ENCODE data around the gene WNT3.
A peak's percentile ranks its signal among the peaks of the same experiment; 100 is the strongest.
"Not testable (repeated sequence)": the region's sequence is repeated elsewhere in the genome, so short reads cannot be mapped to it uniquely, and the experiment has no call there.

The WNT3 gene

GRCh38 chr17:46771561-46772474 is 46.7 kb downstream of the WNT3 start:
- DNase-seq (ENCODE audit: low read depth, low spot score): no peak
- no peak for TF ChIP-seq CTCF (IDR thresholded peaks at IDR 0.05; ENCODE audit: low read depth, low read length)
- in situ Hi-C loops (cut with HindIII; ENCODE audit: low sequenced_read_pairs): no loop called here
- peak overlapping the region; percentile 34 for H3K4me3 ChIP-seq (ENCODE audit: low read depth, low read length)

- peak overlapping the region; percentile 28 for H3K4me3 ChIP-seq (ENCODE audit: low read depth, low read length)
- no peak for TF ChIP-seq CTCF (IDR thresholded peaks at IDR 0.05; ENCODE audit: low read depth, low read length)
- DNase-seq (ENCODE audit: low read depth, low spot score): peak; percentile 29
- in situ Hi-C loops (cut with HindIII; ENCODE audit: low sequenced_read_pairs): no loop called here
Measured at GRCh38 chr17:46770818-46771560, 47.5 kb downstream of the WNT3 start.

GRCh38 chr17:46770439-46770817 is 48.1 kb downstream of the WNT3 start:
- no peak for TF ChIP-seq CTCF (IDR thresholded peaks at IDR 0.05; ENCODE audit: low read depth, low read length)
- DNase-seq (ENCODE audit: low read depth, low spot score): no peak
- in situ Hi-C loops (cut with HindIII; ENCODE audit: low sequenced_read_pairs): no loop called here
- H3K4me3 ChIP-seq (ENCODE audit: low read depth, low read length): no peak overlapping the region

- no peak for DNase-seq (ENCODE audit: low read depth, low spot score)
- in situ Hi-C loops (cut with HindIII; ENCODE audit: low sequenced_read_pairs): no loop called here
- no peak for TF ChIP-seq CTCF (IDR thresholded peaks at IDR 0.05; ENCODE audit: low read depth, low read length)
- H3K4me3 ChIP-seq (ENCODE audit: low read depth, low read length): no peak overlapping the region
Measured at GRCh38 chr17:46769531-46770438, 48.7 kb downstream of the WNT3 start.

GRCh38 chr17:46768896-46769295 is 49.6 kb downstream of the WNT3 start:
- DNase-seq (ENCODE audit: low read depth, low spot score); in situ Hi-C loops (cut with HindIII; ENCODE audit: low sequenced_read_pairs); H3K4me3 ChIP-seq (ENCODE audit: low read depth, low read length): not testable (repeated sequence)

- in situ Hi-C loops (cut with HindIII; ENCODE audit: low sequenced_read_pairs): no loop called here
- no peak for DNase-seq (ENCODE audit: low read depth, low spot score)
- TF ChIP-seq CTCF (IDR thresholded peaks at IDR 0.05; ENCODE audit: low read depth, low read length): no peak
- H3K4me3 ChIP-seq (ENCODE audit: low read depth, low read length): no peak overlapping the region
Measured at GRCh38 chr17:46768540-46768870, 50.0 kb downstream of the WNT3 start.
